Neutrophil (primary cell): ENCODE results near the gene NKG7.

Experiments used
- H3K27ac ChIP-seq: fragments of 200-600 bp; sonication (generic); 2 replicates; pipeline ENCODE4 v1.5.1; 2016; ENCODE audit warnings: mild to moderate bottlenecking, moderate library complexity
- H3K27me3 ChIP-seq: fragments of 200-600 bp; sonication (generic); 2 replicates; pipeline ENCODE4 v1.6.0; 2016; ENCODE audit warnings: mild to moderate bottlenecking
- H3K36me3 ChIP-seq: fragments of 200-600 bp; sonication (generic); 2 replicates; pipeline ENCODE4 v1.5.1; 2017
- H3K4me1 ChIP-seq, 2 experiments: fragments of 200-600 bp in 1 of 2; sonication (generic) in 1 of 2; 1 replicate in 1 of 2; 2 replicates in 1 of 2; pipeline versions ENCODE4 v1.5.1 to v1.6.1; 2013 to 2016; ENCODE audit warnings: low read depth in 1 of 2, low read length in 1 of 2, mild to moderate bottlenecking in 1 of 2, moderate library complexity in 1 of 2; ENCODE audit not compliant: control insufficient read depth in 1 of 2, insufficient read depth in 1 of 2
- H3K4me3 ChIP-seq, 2 experiments: fragments of 200-600 bp in 1 of 2; sonication (generic) in 1 of 2; 1 replicate in 1 of 2; 2 replicates in 1 of 2; pipeline ENCODE4 v1.5.1; 2013 to 2016; ENCODE audit warnings: low read depth in 1 of 2, low read length in 1 of 2, mild to moderate bottlenecking in 1 of 2, moderate library complexity in 1 of 2
- H3K9me3 ChIP-seq: fragments of 200-600 bp; sonication (generic); 2 replicates; pipeline ENCODE4 v1.5.1; 2016
- CTCF ChIP-seq: fragments of 200-600 bp; sonication (generic); IDR thresholded peaks from 2 replicates; pipeline ENCODE4 v1.5.1; 2016; ENCODE audit warnings: antibody characterized with exemption

Gene NKG7

GRCh38 chr19:51367565-51368365 is 4.7 kb downstream of the NKG7 start:
- peaks cover 64 to 73% of the 10 kb centered on the region in 2 experiments for H3K4me1 ChIP-seq

GRCh38 chr19:51367255-51367564 is 5.2 kb downstream of the NKG7 start:
- H3K4me1 ChIP-seq, result peaks cover 59 to 68% of the 10 kb centered on the region in 2 experiments
- H3K27me3 ChIP-seq, result no peaks in the 10 kb centered on the region
- no peaks in the 10 kb centered on the region for H3K9me3 ChIP-seq
- TF ChIP-seq CTCF, result no peak
- H3K36me3 ChIP-seq, result no peaks in the 10 kb centered on the region
- H3K27ac ChIP-seq, result peak overlapping the region; percentile 86
- H3K4me3 ChIP-seq, result peak overlapping the region; percentile 90 to 96

More at GRCh38 chr19:51367565-51368365, 4.7 kb downstream of the NKG7 start:
- no peaks in the 10 kb centered on the region for H3K27me3 ChIP-seq
- H3K4me3 ChIP-seq, result peak overlapping the region; percentile 90 to 96
- H3K9me3 ChIP-seq, result no peaks in the 10 kb centered on the region
- no peaks in the 10 kb centered on the region for H3K36me3 ChIP-seq
- TF ChIP-seq CTCF, result peak; percentile 61
- H3K27ac ChIP-seq, result peak overlapping the region; percentile 86

GRCh38 chr19:51366389-51367254 is 5.8 kb downstream of the NKG7 start:
- no peaks in the 10 kb centered on the region for H3K27me3 ChIP-seq
- TF ChIP-seq CTCF, result no peak
- peaks cover 53 to 62% of the 10 kb centered on the region in 2 experiments for H3K4me1 ChIP-seq
- H3K27ac ChIP-seq, result peak overlapping the region; percentile 86
- H3K36me3 ChIP-seq, result no peaks in the 10 kb centered on the region
- peak overlapping the region; percentile 90 to 96 for H3K4me3 ChIP-seq
- no peaks in the 10 kb centered on the region for H3K9me3 ChIP-seq

GRCh38 chr19:51365965-51366388 is 6.5 kb downstream of the NKG7 start, which contains the start of gene ETFB:
Gene ETFB, minus strand, starts transcription at chr19:51366388. Its CDS starts 62 bp downstream, at chr19:51366326.
- H3K27me3 ChIP-seq, result no peaks in the 10 kb centered on the region
- H3K4me3 ChIP-seq, result peak within 1 kb of the TSS; percentile 90 to 96
- TF ChIP-seq CTCF, result peak; percentile 15
- peaks cover 47 to 55% of the 10 kb centered on the region in 2 experiments for H3K4me1 ChIP-seq
- H3K9me3 ChIP-seq, result no peaks in the 10 kb centered on the region
- no peaks in the 10 kb centered on the region for H3K36me3 ChIP-seq
- peak within 1 kb of the TSS; percentile 86 for H3K27ac ChIP-seq

GRCh38 chr19:51365211-51365964 is 7.1 kb downstream of the NKG7 start:
- no peak for TF ChIP-seq CTCF
- H3K27ac ChIP-seq, result peak overlapping the region; percentile 86
- peak overlapping the region; percentile 90 to 96 for H3K4me3 ChIP-seq
- peaks cover 41 to 49% of the 10 kb centered on the region in 2 experiments for H3K4me1 ChIP-seq
- H3K9me3 ChIP-seq, result no peaks in the 10 kb centered on the region
- no peaks in the 10 kb centered on the region for H3K27me3 ChIP-seq
- H3K36me3 ChIP-seq, result no peaks in the 10 kb centered on the region
